Panc1 (cell line): ENCODE data around the gene TICAM2. TPM values are rescaled to one million over a fixed set of nuclear protein-coding genes. Genes with fewer than 3 reads are reported as not detected.

ENCODE experiments used
- ATAC-seq: fragments of 200-7000 bp; cut with Tn5 transposase; 2 replicates; pipeline ENCODE4 v1.9.1; 2020; ENCODE audit warnings: mild to moderate bottlenecking, moderate library complexity
- BruUV-seq: library from RNA; stranded (reverse); fragments of 400-500 nt; replicated peaks from 2 replicates; lab custom pipeline; 2021; lab: Mats Ljungman, UMichigan
- CTCF ChIA-PET: fragments of 300-600 bp; sonication (Branson Sonifier 250); formaldehyde crosslinking; loops from one replicate; lab custom pipeline; 2022; ENCODE audit warnings: antibody characterized with exemption; lab: Charles Lee
- POLR2A ChIA-PET: fragments of 300-600 bp; sonication (Branson Sonifier 250); formaldehyde crosslinking; loops from one replicate; lab custom pipeline; 2022; ENCODE audit warnings: antibody characterized with exemption; lab: Charles Lee
- DNase-seq: peaks from one replicate; pipeline ENCODE4 v3.0.0-alpha.2; 2010; ENCODE audit warnings: low read depth, low spot score
- H3K27ac ChIP-seq: 2 replicates; pipeline ENCODE4 v1.5.1; 2011; ENCODE audit warnings: mild to moderate bottlenecking, low read length, inconsistent platforms
- H3K27me3 ChIP-seq: fragments of 200-500 bp; sonication (Bioruptor generic); 2 replicates; pipeline ENCODE4 v1.6.0; 2014; ENCODE audit warnings: low read length, inconsistent platforms; ENCODE audit not compliant: control insufficient read depth, insufficient read depth
- H3K36me3 ChIP-seq: fragments of 200-500 bp; sonication (Bioruptor generic); 2 replicates; pipeline ENCODE4 v1.5.1; 2014; ENCODE audit warnings: inconsistent platforms, mild to moderate bottlenecking, low read length, moderate library complexity; ENCODE audit not compliant: control insufficient read depth, insufficient read depth
- H3K4me1 ChIP-seq: 2 replicates; pipeline ENCODE4 v1.5.1; 2011; ENCODE audit warnings: inconsistent platforms, mild to moderate bottlenecking, low read length, moderate library complexity; ENCODE audit not compliant: control insufficient read depth, insufficient read depth
- H3K4me3 ChIP-seq, 2 experiments: 2 replicates each; pipeline ENCODE4 v1.5.1; 2011 to 2012; ENCODE audit warnings: low read depth in 2 of 2, low read length in 2 of 2, mild to moderate bottlenecking in 2 of 2, inconsistent platforms in 1 of 2, moderate library complexity in 1 of 2
- H3K9me3 ChIP-seq: fragments of 200-500 bp; sonication (Bioruptor generic); 2 replicates; pipeline ENCODE4 v1.5.1; 2014; ENCODE audit warnings: low read depth, mild to moderate bottlenecking, inconsistent platforms, low read length, moderate library complexity; ENCODE audit not compliant: control insufficient read depth, insufficient read depth
- CTCF ChIP-seq: fragments of 450-650 bp; IDR thresholded peaks from 2 replicates; pipeline ENCODE4 v1.5.1; 2017; ENCODE audit warnings: mild to moderate bottlenecking
- POLR2AphosphoS5 ChIP-seq: IDR thresholded peaks from 2 replicates; pipeline ENCODE4 v1.6.1; 2012; ENCODE audit warnings: mild to moderate bottlenecking, low read depth, low read length, moderate library complexity
- SIN3A ChIP-seq: IDR thresholded peaks from 2 replicates; pipeline ENCODE4 v1.6.1; 2012; ENCODE audit warnings: low read depth, mild to moderate bottlenecking, low read length, moderate library complexity, borderline replicate concordance; ENCODE audit not compliant: insufficient read depth
- TCF7L2 ChIP-seq: IDR thresholded peaks from 2 replicates; pipeline ENCODE4 v1.6.1; 2011; ENCODE audit warnings: mild to moderate bottlenecking, low read depth, low read length, inconsistent platforms
- in situ Hi-C: cut with HindIII; loops from 2 replicates; pipeline ENCODE4 v1.10.0; 2016; ENCODE audit warnings: low sequenced_read_pairs, low pct_unique_long_range_greater_than_20kb
- intact Hi-C: fragments of 100-400 bp; cut with micrococcal nuclease; formaldehyde crosslinking; loops from one replicate; pipeline ENCODE4 v1.10.0; 2022; ENCODE audit not compliant: unreplicated experiment
- total RNA-seq: library from RNA; stranded (reverse); gene quantifications from one replicate; pipeline ENCODE4 v1.2.1, GENCODE V29; 2021; ENCODE audit not compliant: unreplicated experiment
- TF ChIP-seq, protein P1 (sequence below), 2 experiments: IDR thresholded peaks; 2 replicates each; pipeline ENCODE4 v1.6.1; 2011 to 2012; ENCODE audit warnings: low read depth in 2 of 2, control low read depth in 1 of 2, low read length in 1 of 2, mild to moderate bottlenecking in 1 of 2, moderate library complexity in 1 of 2; ENCODE audit not compliant: insufficient read depth in 1 of 2

The TICAM2 gene
- total RNA-seq, 1 experiment from 2014 or later: 1.6 TPM

- no peak overlapping the region for H3K4me3 ChIP-seq
- BruUV-seq: no TSS peak
- H3K27me3 ChIP-seq: no peaks in the 10 kb centered on the region
- intact Hi-C loops: no loop called here
- CTCF ChIA-PET: no interaction called here
- no peak for ATAC-seq
- in situ Hi-C loops: no loop called here
- H3K4me1 ChIP-seq: peaks cover 14% of the 10 kb centered on the region
- POLR2A ChIA-PET: interaction anchor here (0.7 kb wide), 1 partner anchor 33 kb away, joined by 5 read pairs; no protein-coding TSS in a partner anchor
- no peaks in the 10 kb centered on the region for H3K36me3 ChIP-seq
- no peak overlapping the region for H3K27ac ChIP-seq
- TF ChIP-seq TCF7L2 (no peak), SIN3A (no peak), CTCF (no peak), POLR2AphosphoS5 (no peak)
- TF ChIP-seq, protein P1, sequence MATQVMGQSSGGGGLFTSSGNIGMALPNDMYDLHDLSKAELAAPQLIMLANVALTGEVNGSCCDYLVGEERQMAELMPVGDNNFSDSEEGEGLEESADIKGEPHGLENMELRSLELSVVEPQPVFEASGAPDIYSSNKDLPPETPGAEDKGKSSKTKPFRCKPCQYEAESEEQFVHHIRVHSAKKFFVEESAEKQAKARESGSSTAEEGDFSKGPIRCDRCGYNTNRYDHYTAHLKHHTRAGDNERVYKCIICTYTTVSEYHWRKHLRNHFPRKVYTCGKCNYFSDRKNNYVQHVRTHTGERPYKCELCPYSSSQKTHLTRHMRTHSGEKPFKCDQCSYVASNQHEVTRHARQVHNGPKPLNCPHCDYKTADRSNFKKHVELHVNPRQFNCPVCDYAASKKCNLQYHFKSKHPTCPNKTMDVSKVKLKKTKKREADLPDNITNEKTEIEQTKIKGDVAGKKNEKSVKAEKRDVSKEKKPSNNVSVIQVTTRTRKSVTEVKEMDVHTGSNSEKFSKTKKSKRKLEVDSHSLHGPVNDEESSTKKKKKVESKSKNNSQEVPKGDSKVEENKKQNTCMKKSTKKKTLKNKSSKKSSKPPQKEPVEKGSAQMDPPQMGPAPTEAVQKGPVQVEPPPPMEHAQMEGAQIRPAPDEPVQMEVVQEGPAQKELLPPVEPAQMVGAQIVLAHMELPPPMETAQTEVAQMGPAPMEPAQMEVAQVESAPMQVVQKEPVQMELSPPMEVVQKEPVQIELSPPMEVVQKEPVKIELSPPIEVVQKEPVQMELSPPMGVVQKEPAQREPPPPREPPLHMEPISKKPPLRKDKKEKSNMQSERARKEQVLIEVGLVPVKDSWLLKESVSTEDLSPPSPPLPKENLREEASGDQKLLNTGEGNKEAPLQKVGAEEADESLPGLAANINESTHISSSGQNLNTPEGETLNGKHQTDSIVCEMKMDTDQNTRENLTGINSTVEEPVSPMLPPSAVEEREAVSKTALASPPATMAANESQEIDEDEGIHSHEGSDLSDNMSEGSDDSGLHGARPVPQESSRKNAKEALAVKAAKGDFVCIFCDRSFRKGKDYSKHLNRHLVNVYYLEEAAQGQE (IDR thresholded peaks at IDR 0.05; ENCODE audit: insufficient read depth in 1 of 2, low read depth in 2 of 2, low read length in 1 of 2): no peak
- no peaks in the 10 kb centered on the region for H3K9me3 ChIP-seq
- DNase-seq: no peak
These were observed 1.5 kb downstream of the TICAM2 start for GRCh38 chr5:115600766-115601165.

GRCh38 chr5:115599924-115600323 lies 2.4 kb downstream of the TICAM2 start:
- TF ChIP-seq TCF7L2 (no peak), POLR2AphosphoS5 (no peak), SIN3A (no peak), CTCF (no peak)
- TF ChIP-seq, protein P1 (IDR thresholded peaks at IDR 0.05; ENCODE audit: insufficient read depth in 1 of 2, low read depth in 2 of 2, low read length in 1 of 2): no peak
- ChIA-PET CTCF (no interaction called here), POLR2A (no interaction called here)
- no peaks in the 10 kb centered on the region for H3K27me3 ChIP-seq
- ATAC-seq: no peak
- no peaks in the 10 kb centered on the region for H3K36me3 ChIP-seq
- intact Hi-C loops: no loop called here
- peaks cover 14% of the 10 kb centered on the region for H3K4me1 ChIP-seq
- H3K27ac ChIP-seq: no peak overlapping the region
- BruUV-seq: no TSS peak
- no peaks in the 10 kb centered on the region for H3K9me3 ChIP-seq
- DNase-seq: no peak
- H3K4me3 ChIP-seq: no peak overlapping the region
- in situ Hi-C loops: no loop called here
